Neuronal stem cell (in vitro differentiated cells): ENCODE measurements around the gene ACSF2.
"Not testable (repeated sequence)": the region's sequence is repeated elsewhere in the genome, so short reads cannot be mapped to it uniquely, and the experiment has no call there.

Source experiments
- DNase-seq: peaks from one replicate; pipeline ENCODE4 v3.0.0-alpha.2; 2013; ENCODE audit warnings: low spot score
- H2AFZ ChIP-seq: one replicate; pipeline ENCODE4 v1.6.1; 2013; ENCODE audit warnings: mild to moderate bottlenecking, low read length, inconsistent platforms
- H2AK5ac ChIP-seq: 2 replicates; pipeline ENCODE4 v1.6.1; 2013; ENCODE audit warnings: low read depth, mild to moderate bottlenecking, inconsistent platforms, low read length, moderate library complexity, mixed read lengths
- H2BK120ac ChIP-seq: 2 replicates; pipeline ENCODE4 v1.6.1; 2013; ENCODE audit warnings: low read depth, mild to moderate bottlenecking, inconsistent platforms, low read length, moderate library complexity, mixed read lengths
- H2BK12ac ChIP-seq: one replicate; pipeline ENCODE4 v1.6.1; 2013; ENCODE audit warnings: low read length, inconsistent platforms
- H2BK15ac ChIP-seq: 2 replicates; pipeline ENCODE4 v1.6.1; 2013; ENCODE audit warnings: mild to moderate bottlenecking, low read length, inconsistent platforms, mixed read lengths
- H2BK5ac ChIP-seq: one replicate; pipeline ENCODE4 v1.6.1; 2013; ENCODE audit warnings: inconsistent platforms, mild to moderate bottlenecking, low read length, moderate library complexity
- H3K14ac ChIP-seq: one replicate; pipeline ENCODE4 v1.6.1; 2013; ENCODE audit warnings: low read length, inconsistent platforms
- H3K18ac ChIP-seq: 2 replicates; pipeline ENCODE4 v1.6.1; 2013; ENCODE audit warnings: low read length, inconsistent platforms
- H3K23ac ChIP-seq: 2 replicates; pipeline ENCODE4 v1.6.1; 2013; ENCODE audit warnings: low read depth, mild to moderate bottlenecking, mixed read lengths, low read length, inconsistent platforms; ENCODE audit not compliant: poor library complexity
- H3K27ac ChIP-seq: replicated peaks from 3 replicates; pipeline ENCODE4 v1.5.1; 2013; ENCODE audit warnings: low read length, inconsistent platforms
- H3K27me3 ChIP-seq, 3 experiments: 2 replicates each; pipeline ENCODE4 v1.6.1; 2013; ENCODE audit warnings: low read length in 3 of 3, mild to moderate bottlenecking in 2 of 3, inconsistent platforms in 1 of 3, low read depth in 1 of 3, mixed read lengths in 1 of 3, moderate library complexity in 1 of 3; ENCODE audit not compliant: control insufficient read depth in 3 of 3, insufficient read depth in 3 of 3
- H3K36me3 ChIP-seq, 2 donors: replicated peaks in 1 of 2; 2 replicates each; pipeline ENCODE4 v1.6.1; 2013; ENCODE audit warnings: low read length in 2 of 2; ENCODE audit not compliant: control insufficient read depth in 2 of 2, insufficient read depth in 2 of 2
- H3K4ac ChIP-seq: 2 replicates; pipeline ENCODE4 v1.6.1; 2013; ENCODE audit warnings: inconsistent platforms, mild to moderate bottlenecking, low read length, moderate library complexity
- H3K4me1 ChIP-seq, 2 donors: 1 replicate in 1 of 2; 2 replicates in 1 of 2; pipeline ENCODE4 v1.6.1; 2013; ENCODE audit warnings: low read length in 2 of 2, low read depth in 1 of 2; ENCODE audit not compliant: control insufficient read depth in 2 of 2, insufficient read depth in 1 of 2
- H3K4me2 ChIP-seq: one replicate; pipeline ENCODE4 v1.6.1; 2013; ENCODE audit warnings: mild to moderate bottlenecking, low read length, inconsistent platforms; ENCODE audit not compliant: insufficient read depth, poor library complexity, severe bottlenecking
- H3K4me3 ChIP-seq, 2 donors: 2 replicates each; pipeline ENCODE4 v1.5.1; 2013; ENCODE audit warnings: low read length in 2 of 2, mild to moderate bottlenecking in 2 of 2, inconsistent platforms in 1 of 2, moderate library complexity in 1 of 2
- H3K79me1 ChIP-seq: one replicate; pipeline ENCODE4 v1.6.1; 2013; ENCODE audit warnings: low read depth, mild to moderate bottlenecking, inconsistent platforms, low read length, moderate library complexity
- H3K9ac ChIP-seq: one replicate; pipeline ENCODE4 v1.6.1; 2013; ENCODE audit warnings: mild to moderate bottlenecking, low read depth, low read length, inconsistent platforms; ENCODE audit not compliant: poor library complexity
- H3K9me3 ChIP-seq, 2 donors: replicated peaks in 1 of 2; 2 replicates each; pipeline versions ENCODE3 to v1.6.1; 2013; ENCODE audit warnings: low read length in 2 of 2, mild to moderate bottlenecking in 2 of 2, inconsistent platforms in 1 of 2, low read depth in 1 of 2, mixed read lengths in 1 of 2, moderate library complexity in 1 of 2; ENCODE audit not compliant: control insufficient read depth in 2 of 2, insufficient read depth in 1 of 2
- H4K8ac ChIP-seq: one replicate; pipeline ENCODE4 v1.6.1; 2013; ENCODE audit warnings: low read depth, mild to moderate bottlenecking, inconsistent platforms, low read length, moderate library complexity
- H4K91ac ChIP-seq: one replicate; pipeline ENCODE4 v1.6.1; 2013; ENCODE audit warnings: low read length, low read depth, mild to moderate bottlenecking, inconsistent platforms; ENCODE audit not compliant: poor library complexity
- WGBS, 2 donors: extraction: QIAGEN DNeasy Blood & Tissue Kit; methylation state at CpG; one replicate each; pipeline ENCODE4 v1.1.7; 2013; ENCODE audit warnings: missing lambda C conversion rate in 2 of 2, mixed read lengths in 1 of 2; ENCODE audit not compliant: insufficient read length in 2 of 2, insufficient replicate concordance in 1 of 2; ENCODE audit errors: extremely low coverage in 2 of 2; 5-methylcytosine and 5-hydroxymethylcytosine counted together

The ACSF2 gene

DNA sequence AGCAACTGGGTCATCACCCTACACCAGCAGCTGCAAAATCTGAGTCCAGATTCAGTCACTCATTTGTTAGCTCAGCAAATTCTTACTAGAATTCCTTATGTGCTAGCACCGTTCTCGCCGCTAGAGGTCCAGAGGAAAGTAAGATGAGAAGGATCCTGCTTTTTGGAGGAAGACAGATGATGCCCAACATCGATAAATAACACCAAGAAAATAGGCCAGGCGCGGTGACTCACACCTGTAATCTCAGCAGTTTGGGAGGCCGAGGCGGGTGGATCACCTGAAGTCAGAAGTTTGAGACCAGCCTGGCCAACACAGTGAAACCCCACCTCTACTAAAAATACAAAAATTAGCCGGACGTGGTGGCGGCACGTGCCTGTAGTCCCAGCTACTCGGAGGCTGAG, 46.7 kb downstream of the ACSF2 start:
- not testable (repeated sequence) for H2BK15ac ChIP-seq, H2BK120ac ChIP-seq, H4K8ac ChIP-seq, H3K9me3 ChIP-seq, H3K18ac ChIP-seq, H3K4me2 ChIP-seq, H3K14ac ChIP-seq, DNase-seq, H3K4me1 ChIP-seq, H3K79me1 ChIP-seq, H3K4ac ChIP-seq, H2AFZ ChIP-seq, H3K27ac ChIP-seq, H3K23ac ChIP-seq, H2BK12ac ChIP-seq, H4K91ac ChIP-seq, H3K4me3 ChIP-seq, H3K36me3 ChIP-seq, H2AK5ac ChIP-seq, H3K9ac ChIP-seq, H2BK5ac ChIP-seq
- peaks cover 14 to 85% (median 45%) of the 10 kb centered on the region in 3 experiments for H3K27me3 ChIP-seq
- no CpG with 5 or more reads among the region's 13 CpGs for WGBS, 2 donors

GRCh38 chr17:50473901-50474300, 47.9 kb downstream of the ACSF2 start:
- Histone ChIP-seq H3K14ac (no peak overlapping the region), H2BK5ac (no peak overlapping the region), H4K91ac (no peak overlapping the region), H3K79me1 (no peaks in the 10 kb centered on the region), H3K27ac (no peak overlapping the region), H2BK15ac (no peak overlapping the region), H2BK12ac (no peak overlapping the region), H3K23ac (no peak overlapping the region), H4K8ac (no peak overlapping the region), H3K36me3 (no peaks in the 10 kb centered on the region), H3K27me3 (peaks cover 6 to 74% (median 35%) of the 10 kb centered on the region in 3 experiments), H3K18ac (no peak overlapping the region), H3K4me2 (no peak overlapping the region), H3K9ac (peak overlapping the region; percentile 39), H3K4me1 (peaks cover 3 to 8% of the 10 kb centered on the region in 2 donors), H3K4ac (no peak overlapping the region), H3K4me3 (no peak overlapping the region), H2AFZ (no peak overlapping the region), H3K9me3 (peaks cover 0 to 1% of the 10 kb centered on the region in 2 donors), H2AK5ac (no peak overlapping the region), H2BK120ac (no peak overlapping the region)
- no peak for DNase-seq
- WGBS, 2 donors = no CpG with 5 or more reads among the region's 11 CpGs

DNA sequence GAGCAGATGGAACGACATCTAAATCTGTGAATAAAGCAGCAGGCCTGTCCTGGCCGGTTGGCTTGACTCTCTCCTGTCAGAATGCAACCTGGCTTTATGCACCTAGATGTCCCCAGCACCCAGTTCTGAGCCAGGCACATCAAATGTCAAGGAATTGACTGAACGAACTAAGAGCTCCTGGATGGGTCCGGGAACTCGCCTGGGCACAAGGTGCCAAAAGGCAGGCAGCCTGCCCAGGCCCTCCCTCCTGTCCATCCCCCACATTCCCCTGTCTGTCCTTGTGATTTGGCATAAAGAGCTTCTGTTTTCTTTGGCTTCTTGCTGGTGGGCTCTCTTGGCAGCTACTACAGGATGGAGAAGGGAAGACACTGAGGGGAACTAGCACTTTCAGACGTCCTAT, 48.5 kb downstream of the ACSF2 start:
- Histone ChIP-seq H3K9ac (no peak overlapping the region), H3K79me1 (no peaks in the 10 kb centered on the region), H4K8ac (no peak overlapping the region), H2BK12ac (no peak overlapping the region), H2BK15ac (no peak overlapping the region), H3K36me3 (no peaks in the 10 kb centered on the region), H3K18ac (no peak overlapping the region), H3K4me2 (no peak overlapping the region), H2BK120ac (no peak overlapping the region), H2AFZ (no peak overlapping the region), H2AK5ac (no peak overlapping the region), H3K4ac (no peak overlapping the region), H2BK5ac (no peak overlapping the region), H3K27me3 (peaks cover 3 to 68% (median 28%) of the 10 kb centered on the region in 3 experiments), H3K9me3 (peaks cover 0 to 1% of the 10 kb centered on the region in 2 donors), H3K14ac (no peak overlapping the region), H4K91ac (no peak overlapping the region), H3K23ac (no peak overlapping the region), H3K27ac (no peak overlapping the region), H3K4me1 (peaks cover 4 to 6% of the 10 kb centered on the region in 2 donors), H3K4me3 (no peak overlapping the region)
- no peak for DNase-seq
- no CpG with 5 or more reads among the region's 6 CpGs for WGBS, 2 donors

DNA sequence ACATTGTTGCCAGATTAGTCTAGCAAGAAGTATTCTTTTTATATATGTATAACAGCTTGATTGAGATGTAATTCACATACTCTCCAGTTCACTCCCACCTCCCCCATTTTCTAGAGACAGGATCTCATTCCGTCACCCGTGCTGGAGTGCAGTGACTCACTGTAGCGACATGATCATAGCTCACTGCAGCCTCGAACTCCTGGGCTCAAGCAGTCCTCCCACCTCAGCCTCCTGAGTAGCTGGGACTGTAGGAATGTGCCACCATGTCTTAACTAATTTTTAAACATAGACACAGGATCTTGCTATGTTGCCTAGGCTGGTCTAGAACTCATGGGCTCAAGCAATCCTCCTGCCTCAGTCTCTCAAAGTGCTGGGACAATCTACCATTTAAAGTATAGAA, 49.3 kb downstream of the ACSF2 start:
- Histone ChIP-seq H2BK120ac (no peak overlapping the region), H3K36me3 (no peaks in the 10 kb centered on the region), H3K23ac (no peak overlapping the region), H3K79me1 (no peaks in the 10 kb centered on the region), H3K4ac (no peak overlapping the region), H2BK15ac (no peak overlapping the region), H4K8ac (no peak overlapping the region), H3K4me1 (peaks cover 7 to 9% of the 10 kb centered on the region in 2 donors), H3K4me3 (no peak overlapping the region), H3K4me2 (no peak overlapping the region), H2AK5ac (no peak overlapping the region), H3K9ac (no peak overlapping the region), H4K91ac (no peak overlapping the region), H3K27me3 (peaks cover 0 to 59% (median 20%) of the 10 kb centered on the region in 3 experiments), H3K14ac (no peak overlapping the region), H3K9me3 (peaks cover 0 to 1% of the 10 kb centered on the region in 2 donors), H2BK5ac (no peak overlapping the region), H3K18ac (no peak overlapping the region), H3K27ac (no peak overlapping the region), H2AFZ (no peak overlapping the region), H2BK12ac (no peak overlapping the region)
- no CpG with 5 or more reads among the region's 4 CpGs for WGBS, 2 donors
- DNase-seq = no peak
